Neural progenitor cell (in vitro differentiated cells): ENCODE results near the gene PRKD1. TPM values are rescaled to one million over a fixed set of nuclear protein-coding genes. Genes with fewer than 3 reads are reported as not detected.

ENCODE experiments used
- DNase-seq: peaks from one replicate; pipeline ENCODE4 v3.0.0-alpha.2; 2016; ENCODE audit warnings: low spot score
- H2AFZ ChIP-seq: fragments of 200-600 bp; sonication (generic); replicated peaks from 2 replicates; pipeline ENCODE4 v1.6.1; 2016; ENCODE audit warnings: antibody characterized with exemption
- H3F3A ChIP-seq: fragments of 200-600 bp; sonication (generic); 2 replicates; pipeline ENCODE4 v1.6.1; 2016; ENCODE audit warnings: antibody characterized with exemption, low read depth
- H3K27ac ChIP-seq: fragments of 200-600 bp; sonication (generic); 2 replicates; pipeline ENCODE4 v1.5.1; 2016; ENCODE audit warnings: mild to moderate bottlenecking
- H3K27me3 ChIP-seq: fragments of 200-600 bp; sonication (generic); 2 replicates; pipeline ENCODE4 v1.6.1; 2016; ENCODE audit warnings: mild to moderate bottlenecking, moderate library complexity
- H3K36me3 ChIP-seq: fragments of 200-600 bp; sonication (generic); 2 replicates; pipeline ENCODE4 v1.5.1; 2016
- H3K4me1 ChIP-seq: fragments of 200-600 bp; sonication (generic); 2 replicates; pipeline ENCODE4 v1.6.1; 2016; ENCODE audit warnings: mixed run types
- H3K4me2 ChIP-seq: fragments of 200-600 bp; sonication (generic); 2 replicates; pipeline ENCODE4 v1.6.1; 2016
- H3K4me3 ChIP-seq: fragments of 200-600 bp; sonication (generic); 2 replicates; pipeline ENCODE4 v1.5.1; 2016
- H3K79me2 ChIP-seq: fragments of 200-600 bp; sonication (generic); 2 replicates; pipeline ENCODE4 v1.6.1; 2016; ENCODE audit warnings: low read depth
- H3K9ac ChIP-seq: fragments of 200-600 bp; sonication (generic); 2 replicates; pipeline ENCODE4 v1.6.1; 2016
- H3K9me3 ChIP-seq: fragments of 200-600 bp; sonication (generic); 2 replicates; pipeline ENCODE4 v1.5.1; 2016; ENCODE audit warnings: low read depth
- H4K20me1 ChIP-seq: fragments of 200-600 bp; sonication (generic); 2 replicates; pipeline ENCODE4 v1.6.1; 2016; ENCODE audit warnings: low read depth
- H3K27ac Mint-ChIP-seq: 3 replicates; pipeline ENCODE4 v1.8.0; 2021; ENCODE audit warnings: mixed read lengths
- H3K27me3 Mint-ChIP-seq: 2 replicates; pipeline ENCODE4 v1.8.0; 2022; ENCODE audit warnings: low read depth, mild to moderate bottlenecking, inconsistent platforms, moderate library complexity, mixed read lengths; ENCODE audit not compliant: insufficient read depth
- H3K36me3 Mint-ChIP-seq: 3 replicates; pipeline ENCODE4 v1.8.0; 2021; ENCODE audit warnings: mixed read lengths
- H3K4me1 Mint-ChIP-seq: 3 replicates; pipeline ENCODE4 v1.8.0; 2021; ENCODE audit warnings: mixed read lengths
- H3K4me3 Mint-ChIP-seq: 3 replicates; pipeline ENCODE4 v1.8.0; 2021; ENCODE audit warnings: mild to moderate bottlenecking, moderate library complexity, mixed read lengths
- H3K9me3 Mint-ChIP-seq: 3 replicates; pipeline ENCODE4 v1.8.0; 2020; ENCODE audit warnings: mixed read lengths
- EZH2 ChIP-seq: fragments of 200-600 bp; sonication (generic); IDR thresholded peaks from 2 replicates; pipeline ENCODE4 v1.6.1; 2017; ENCODE audit warnings: antibody characterized with exemption, mild to moderate bottlenecking, moderate library complexity
- EZH2phosphoT487 ChIP-seq: fragments of 200-600 bp; sonication (generic); IDR thresholded peaks from 2 replicates; pipeline ENCODE4 v1.6.1; 2017; ENCODE audit warnings: antibody characterized with exemption
- total RNA-seq: library from RNA; depleted of rRNA; stranded (reverse); fragments of >200 nt; gene quantifications from 2 replicates; pipeline ENCODE4 v1.2.3, GENCODE V29; 2015; ENCODE audit warnings: low replicate concordance
- TF ChIP-seq, protein P1 (sequence below): fragments of 200-600 bp; sonication (generic); IDR thresholded peaks from 2 replicates; pipeline ENCODE4 v1.5.1; 2017; ENCODE audit warnings: antibody characterized with exemption, mild to moderate bottlenecking

Gene PRKD1
- total RNA-seq, 1 donor from 2014 or later = 8.7 TPM

DNA sequence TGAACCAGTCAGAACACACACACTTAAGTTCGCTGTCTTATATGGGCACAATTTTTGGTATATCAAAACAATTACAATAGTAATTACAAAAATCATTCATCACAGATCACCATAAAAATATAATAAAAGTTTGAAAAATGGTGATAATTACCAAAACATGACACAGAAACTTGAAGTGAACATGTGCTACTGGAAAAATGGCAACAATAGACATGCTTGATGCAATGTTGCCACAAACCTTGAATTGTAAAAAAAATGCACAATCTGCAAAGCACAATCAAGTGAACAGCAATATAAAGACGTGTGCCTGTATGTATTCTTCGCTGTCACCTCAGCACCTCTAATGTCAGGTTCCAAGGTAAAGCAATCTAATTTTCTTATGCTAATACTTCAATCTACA, 117.6 kb downstream of the PRKD1 start:
- no peak overlapping the region for H3K4me2 ChIP-seq
- Mint-ChIP-seq H3K36me3 (peaks cover 2% of the 10 kb centered on the region), H3K4me3 (no peak overlapping the region), H3K27ac (no peak overlapping the region), H3K4me1 (no peaks in the 10 kb centered on the region), H3K9me3 (no peaks in the 10 kb centered on the region), H3K27me3 (no peaks in the 10 kb centered on the region)
- no peak overlapping the region for H3K4me3 ChIP-seq
- no peak overlapping the region for H2AFZ ChIP-seq
- no peaks in the 10 kb centered on the region for H3K27me3 ChIP-seq
- no peak for TF ChIP-seq EZH2phosphoT487
- TF ChIP-seq, protein P1, sequence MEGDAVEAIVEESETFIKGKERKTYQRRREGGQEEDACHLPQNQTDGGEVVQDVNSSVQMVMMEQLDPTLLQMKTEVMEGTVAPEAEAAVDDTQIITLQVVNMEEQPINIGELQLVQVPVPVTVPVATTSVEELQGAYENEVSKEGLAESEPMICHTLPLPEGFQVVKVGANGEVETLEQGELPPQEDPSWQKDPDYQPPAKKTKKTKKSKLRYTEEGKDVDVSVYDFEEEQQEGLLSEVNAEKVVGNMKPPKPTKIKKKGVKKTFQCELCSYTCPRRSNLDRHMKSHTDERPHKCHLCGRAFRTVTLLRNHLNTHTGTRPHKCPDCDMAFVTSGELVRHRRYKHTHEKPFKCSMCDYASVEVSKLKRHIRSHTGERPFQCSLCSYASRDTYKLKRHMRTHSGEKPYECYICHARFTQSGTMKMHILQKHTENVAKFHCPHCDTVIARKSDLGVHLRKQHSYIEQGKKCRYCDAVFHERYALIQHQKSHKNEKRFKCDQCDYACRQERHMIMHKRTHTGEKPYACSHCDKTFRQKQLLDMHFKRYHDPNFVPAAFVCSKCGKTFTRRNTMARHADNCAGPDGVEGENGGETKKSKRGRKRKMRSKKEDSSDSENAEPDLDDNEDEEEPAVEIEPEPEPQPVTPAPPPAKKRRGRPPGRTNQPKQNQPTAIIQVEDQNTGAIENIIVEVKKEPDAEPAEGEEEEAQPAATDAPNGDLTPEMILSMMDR = no peak
- TF ChIP-seq EZH2 = no peak
- H3K79me2 ChIP-seq = no peaks in the 10 kb centered on the region
- H3K9me3 ChIP-seq = no peaks in the 10 kb centered on the region
- H3K36me3 ChIP-seq = no peaks in the 10 kb centered on the region
- H3K9ac ChIP-seq = no peak overlapping the region
- no peak overlapping the region for H3K27ac ChIP-seq
- H3K4me1 ChIP-seq = no peaks in the 10 kb centered on the region
- DNase-seq = no peak
- H4K20me1 ChIP-seq = no peaks in the 10 kb centered on the region
- no peaks in the 10 kb centered on the region for H3F3A ChIP-seq

DNA sequence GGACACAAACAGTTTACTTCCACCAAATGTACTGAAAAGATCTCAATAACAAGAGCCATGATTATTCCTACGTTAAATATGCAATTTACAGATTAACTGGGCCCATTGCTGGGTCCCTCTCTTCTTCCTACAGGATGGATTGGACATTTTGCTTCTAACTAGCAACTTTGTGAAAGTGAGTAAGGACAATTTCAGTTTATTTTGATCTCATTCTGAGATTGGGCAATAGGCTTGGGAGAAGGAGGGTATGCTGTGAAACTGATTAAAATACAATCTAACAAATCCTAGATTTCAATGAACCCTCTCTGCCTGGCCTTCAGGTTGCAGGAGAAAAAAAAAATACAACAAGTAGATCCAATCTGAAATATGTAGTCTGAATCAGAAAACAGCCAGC, 121.5 kb downstream of the PRKD1 start:
- H3F3A ChIP-seq = no peaks in the 10 kb centered on the region
- H4K20me1 ChIP-seq = no peaks in the 10 kb centered on the region
- no peaks in the 10 kb centered on the region for H3K36me3 ChIP-seq
- no peaks in the 10 kb centered on the region for H3K79me2 ChIP-seq
- no peaks in the 10 kb centered on the region for H3K27me3 ChIP-seq
- H3K9me3 ChIP-seq = no peaks in the 10 kb centered on the region
- no peaks in the 10 kb centered on the region for H3K9me3 Mint-ChIP-seq
- H2AFZ ChIP-seq = no peak overlapping the region
- peaks cover 2% of the 10 kb centered on the region for H3K36me3 Mint-ChIP-seq
- TF ChIP-seq EZH2phosphoT487 (no peak), EZH2 (no peak)
- TF ChIP-seq, protein P1 = no peak
- DNase-seq = no peak
- no peak overlapping the region for H3K4me3 Mint-ChIP-seq
- H3K27ac Mint-ChIP-seq = no peak overlapping the region
- H3K4me2 ChIP-seq = no peak overlapping the region
- no peak overlapping the region for H3K9ac ChIP-seq
- no peak overlapping the region for H3K27ac ChIP-seq
- H3K4me1 ChIP-seq = no peaks in the 10 kb centered on the region
- no peaks in the 10 kb centered on the region for H3K27me3 Mint-ChIP-seq
- H3K4me1 Mint-ChIP-seq = no peaks in the 10 kb centered on the region
- H3K4me3 ChIP-seq = no peak overlapping the region

DNA sequence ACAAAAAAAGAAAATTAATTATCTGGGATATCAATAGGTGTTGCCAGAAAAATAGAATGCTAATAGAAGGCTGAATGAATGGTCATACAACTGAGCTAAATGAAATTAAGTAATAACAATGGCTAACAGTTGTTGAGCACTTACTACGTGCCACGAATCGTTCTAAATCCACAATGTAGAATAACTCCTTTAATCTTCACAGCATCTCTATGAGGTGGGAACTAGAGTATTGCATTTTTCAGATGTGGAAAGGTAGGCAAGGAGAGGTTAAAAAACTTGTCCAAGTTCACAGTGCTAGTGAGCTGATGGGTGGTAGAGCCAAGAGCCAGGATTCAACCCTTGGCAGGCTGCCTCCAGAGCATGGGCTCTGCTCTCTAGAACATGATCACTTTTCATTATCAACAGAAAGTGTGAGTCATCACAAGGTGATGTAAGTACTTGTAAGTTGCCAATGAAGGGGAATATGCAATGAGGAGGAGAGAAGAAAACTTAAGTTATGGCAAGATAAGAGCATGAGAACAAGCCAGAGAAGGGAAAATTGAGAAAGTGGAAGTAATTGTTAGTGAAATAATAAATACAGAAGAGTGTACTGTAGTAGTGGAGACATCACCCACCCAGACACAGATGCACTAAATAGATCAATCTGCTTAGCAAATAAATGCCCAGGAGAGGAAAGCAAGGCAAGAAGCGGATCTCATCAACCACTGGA, 122.1 kb downstream of the PRKD1 start:
- Histone ChIP-seq H3K9me3 (no peaks in the 10 kb centered on the region), H3K36me3 (no peaks in the 10 kb centered on the region), H3K27ac (no peak overlapping the region), H3K79me2 (no peaks in the 10 kb centered on the region), H2AFZ (no peak overlapping the region), H3K4me3 (no peak overlapping the region), H3K4me1 (no peaks in the 10 kb centered on the region), H3K4me2 (no peak overlapping the region), H3K27me3 (no peaks in the 10 kb centered on the region), H3F3A (no peaks in the 10 kb centered on the region), H4K20me1 (no peaks in the 10 kb centered on the region), H3K9ac (no peak overlapping the region)
- no peak for DNase-seq
- no peak overlapping the region for H3K27ac Mint-ChIP-seq
- no peaks in the 10 kb centered on the region for H3K4me1 Mint-ChIP-seq
- no peaks in the 10 kb centered on the region for H3K9me3 Mint-ChIP-seq
- H3K27me3 Mint-ChIP-seq = no peaks in the 10 kb centered on the region
- H3K36me3 Mint-ChIP-seq = peaks cover 2% of the 10 kb centered on the region
- TF ChIP-seq EZH2phosphoT487 (no peak), EZH2 (no peak)
- TF ChIP-seq, protein P1 = no peak
- H3K4me3 Mint-ChIP-seq = no peak overlapping the region
